B cell (primary cell): ENCODE data around the gene ADI1. TPM values are rescaled to one million over a fixed set of nuclear protein-coding genes. Genes with fewer than 3 reads are reported as not detected.

ENCODE experiments used
- ATAC-seq: fragments of 200-7000 bp; cut with Tn5 transposase; one replicate; pipeline ENCODE4 v1.10.0; 2021; ENCODE audit warnings: low read depth, mild to moderate bottlenecking, moderate number of reproducible peaks, moderate library complexity
- CTCF ChIA-PET: fragments of 350-600 bp; sonication (Branson Sonifier 250); formaldehyde crosslinking; loops from one replicate; lab custom pipeline; 2021; ENCODE audit warnings: antibody characterized with exemption, inconsistent platforms; lab: Charles Lee
- POLR2A ChIA-PET: fragments of 350-600 bp; sonication (Branson Sonifier 250); formaldehyde crosslinking; loops from one replicate; lab custom pipeline; 2021; ENCODE audit warnings: antibody characterized with exemption; lab: Charles Lee
- DNase-seq: peaks from one replicate; pipeline ENCODE4 v3.0.0; 2013
- H2AFZ ChIP-seq: 2 replicates; pipeline ENCODE4 v1.6.1; 2012; ENCODE audit warnings: mild to moderate bottlenecking, low read depth, low read length; ENCODE audit not compliant: insufficient read depth, poor library complexity, severe bottlenecking
- H3K27ac ChIP-seq, 2 donors: 1 replicate in 1 of 2; 2 replicates in 1 of 2; pipeline ENCODE4 v1.5.1; 2012 to 2013; ENCODE audit warnings: low read length in 2 of 2, mild to moderate bottlenecking in 2 of 2, moderate library complexity in 1 of 2
- H3K27me3 ChIP-seq, 4 experiments: fragments of 200-600 bp in 1 of 4; sonication (generic) in 1 of 4; replicated peaks in 1 of 4; 1 replicate in 2 of 4; 2 replicates in 2 of 4; pipeline versions ENCODE4 v1.6.1 to v1.7.0; 2013 to 2016; ENCODE audit warnings: low read length in 3 of 4, mild to moderate bottlenecking in 2 of 4, mixed read lengths in 1 of 4, moderate library complexity in 1 of 4; ENCODE audit not compliant: insufficient read depth in 4 of 4, control insufficient read depth in 3 of 4; ENCODE audit errors: control extremely low read depth in 1 of 4
- H3K36me3 ChIP-seq, 2 experiments: replicated peaks in 1 of 2; 1 replicate in 1 of 2; 2 replicates in 1 of 2; pipeline versions ENCODE4 v1.6.1 to v1.7.1; 2013; ENCODE audit warnings: low read length in 1 of 2; ENCODE audit not compliant: insufficient read depth in 2 of 2, control insufficient read depth in 1 of 2; ENCODE audit errors: control extremely low read depth in 1 of 2, extremely low read depth in 1 of 2
- H3K4me1 ChIP-seq, 2 donors: fragments of 200-600 bp in 1 of 2; sonication (generic) in 1 of 2; 1 replicate in 1 of 2; 2 replicates in 1 of 2; pipeline versions ENCODE4 v1.5.1 to v1.6.1; 2013 to 2017; ENCODE audit warnings: low read length in 2 of 2; ENCODE audit not compliant: control insufficient read depth in 2 of 2, insufficient read depth in 2 of 2
- H3K4me2 ChIP-seq: replicated peaks from 2 replicates; pipeline ENCODE3; 2012; ENCODE audit warnings: mild to moderate bottlenecking, low read depth, low read length; ENCODE audit not compliant: poor library complexity, severe bottlenecking
- H3K4me3 ChIP-seq, 5 experiments: fragments of 200-600 bp in 1 of 5; sonication (generic) in 1 of 5; 1 replicate in 3 of 5; 2 replicates in 2 of 5; pipeline versions ENCODE4 v1.5.1 to v1.7.0; 2011 to 2016; ENCODE audit warnings: low read length in 4 of 5, mild to moderate bottlenecking in 4 of 5, low read depth in 2 of 5, control low read depth in 1 of 5, moderate library complexity in 1 of 5; ENCODE audit not compliant: insufficient read depth in 1 of 5; ENCODE audit errors: control extremely low read depth in 1 of 5, extremely low read depth in 1 of 5
- H3K79me2 ChIP-seq: fragments of 200-600 bp; sonication (generic); one replicate; pipeline ENCODE4 v1.6.0; 2016; ENCODE audit warnings: low read length; ENCODE audit not compliant: control insufficient read depth, insufficient read depth
- H3K9ac ChIP-seq: fragments of 200-600 bp; sonication (generic); 2 replicates; pipeline ENCODE4 v1.6.1; 2017; ENCODE audit warnings: mild to moderate bottlenecking, low read length, moderate library complexity
- H3K9me3 ChIP-seq, 3 donors: one replicate each; pipeline versions ENCODE4 v1.6.1 to v1.7.1; 2013; ENCODE audit warnings: low read length in 2 of 3; ENCODE audit not compliant: control insufficient read depth in 2 of 3, insufficient read depth in 1 of 3; ENCODE audit errors: control extremely low read depth in 1 of 3
- H4K20me1 ChIP-seq: 2 replicates; pipeline ENCODE4 v1.6.0; 2012; ENCODE audit warnings: mild to moderate bottlenecking, low read length; ENCODE audit not compliant: insufficient read depth, control insufficient read depth, poor library complexity, severe bottlenecking
- H3K27ac Mint-ChIP-seq: one replicate; pipeline ENCODE4 v1.8.0; 2021; ENCODE audit warnings: mixed read lengths
- H3K27me3 Mint-ChIP-seq: one replicate; pipeline ENCODE4 v1.8.0; 2021; ENCODE audit warnings: mixed read lengths
- H3K4me1 Mint-ChIP-seq: one replicate; pipeline ENCODE4 v1.8.0; 2021; ENCODE audit warnings: mixed read lengths
- H3K4me3 Mint-ChIP-seq: one replicate; pipeline ENCODE4 v1.8.0; 2021; ENCODE audit warnings: mixed read lengths
- H3K9me3 Mint-ChIP-seq: one replicate; pipeline ENCODE4 v1.8.0; 2022; ENCODE audit warnings: mixed read lengths; ENCODE audit not compliant: insufficient read depth
- EZH2 ChIP-seq: IDR thresholded peaks from 2 replicates; pipeline ENCODE4 v1.6.1; 2012; ENCODE audit warnings: borderline replicate concordance, low read depth, mild to moderate bottlenecking, moderate library complexity, low read length; ENCODE audit not compliant: insufficient read depth, poor library complexity, severe bottlenecking
- WGBS: methylation state at CpG from one replicate; pipeline ENCODE4 v1.1.5; 2013; ENCODE audit warnings: missing lambda C conversion rate; ENCODE audit not compliant: insufficient coverage; 5-methylcytosine and 5-hydroxymethylcytosine counted together
- intact Hi-C: fragments of 100-400 bp; cut with micrococcal nuclease; formaldehyde crosslinking; loops from one replicate; pipeline ENCODE4 v1.10.0; 2022
- polyA minus RNA-seq: library from RNA; depleted of rRNA, polyadenylated mRNA; stranded (reverse); fragments of >200 nt; gene quantifications from 2 replicates; pipeline ENCODE4 v1.2.3, GENCODE V29; 2012
- polyA plus RNA-seq: library from polyadenylated mRNA; depleted of rRNA; stranded (reverse); fragments of >200 nt; gene quantifications from 2 replicates; pipeline ENCODE4 v1.2.3, GENCODE V29; 2012
- total RNA-seq, 2 donors: library from RNA; stranded (reverse); fragments of 120-200 nt in 1 of 2; gene quantifications; 1 replicate in 1 of 2; 2 replicates in 1 of 2; pipeline versions ENCODE4 v1.2.3 to v1.2.4, GENCODE V29; 2013 to 2022
- TF ChIP-seq, protein P1 (sequence below): fragments of 200-600 bp; IDR thresholded peaks from one replicate; pipeline ENCODE4 v1.8.0; 2022; ENCODE audit warnings: antibody characterized with exemption, mild to moderate bottlenecking

Gene ADI1, protein sequence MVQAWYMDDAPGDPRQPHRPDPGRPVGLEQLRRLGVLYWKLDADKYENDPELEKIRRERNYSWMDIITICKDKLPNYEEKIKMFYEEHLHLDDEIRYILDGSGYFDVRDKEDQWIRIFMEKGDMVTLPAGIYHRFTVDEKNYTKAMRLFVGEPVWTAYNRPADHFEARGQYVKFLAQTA
- total RNA-seq (23.1 and 25.0 TPM in 2 replicates), polyA plus RNA-seq (15.2 and 20.8 TPM in 2 replicates), polyA minus RNA-seq (10.8 and 15.7 TPM in 2 replicates)
- 30.5 TPM for total RNA-seq (2013)

GRCh38 chr2:3519255-3520205 lies at the start of gene ADI1:
Gene ADI1 (minus strand): TSS chr2:3519531. CDS start chr2:3519487, 44 bp downstream.
- peak within 1 kb of the TSS; percentile 98 for H2AFZ ChIP-seq
- ChIA-PET POLR2A (interaction anchor here (0.6 to 3.3 kb wide), 7 partner anchors 9 to 141 kb away, joined by 3 to 26 read pairs (median 5); partner anchors contain the start of genes EIPR1, RNASEH1 and TRAPPC12), CTCF (interaction anchor here (0.6 to 1.0 kb wide), 2 partner anchors 16 to 140 kb away, joined by 3 read pairs; partner anchors contain the start of gene TRAPPC12)
- H3K4me1 Mint-ChIP-seq = peaks cover 33% of the 10 kb centered on the region
- peak within 1 kb of the TSS; percentile 73 to 93 for H3K27ac ChIP-seq
- ATAC-seq = peak; percentile 64
- H3K9me3 Mint-ChIP-seq = peaks cover 5% of the 10 kb centered on the region
- no peaks in the 10 kb centered on the region for H3K27me3 Mint-ChIP-seq
- H3K4me3 ChIP-seq = peak within 1 kb of the TSS; percentile 52 to 87 (median 79)
- H3K27ac Mint-ChIP-seq = peak within 1 kb of the TSS; percentile 97
- peaks cover 31% of the 10 kb centered on the region for H3K79me2 ChIP-seq
- peak within 1 kb of the TSS; percentile 88 for H3K9ac ChIP-seq
- intact Hi-C loops = loop anchor here (1.0 kb wide), 3 partner anchors 39 to 142 kb away; partner anchors contain the start of genes EIPR1, RNASEH1 and RPS7
- peak within 1 kb of the TSS; percentile 96 for H3K4me3 Mint-ChIP-seq
- peaks cover 0 to 2% (median 0%) of the 10 kb centered on the region in 3 donors for H3K9me3 ChIP-seq
- peaks cover 18 to 25% of the 10 kb centered on the region in 2 donors for H3K4me1 ChIP-seq
- H4K20me1 ChIP-seq = peaks cover 9% of the 10 kb centered on the region
- H3K36me3 ChIP-seq = no peaks in the 10 kb centered on the region
- TF ChIP-seq, protein P1, sequence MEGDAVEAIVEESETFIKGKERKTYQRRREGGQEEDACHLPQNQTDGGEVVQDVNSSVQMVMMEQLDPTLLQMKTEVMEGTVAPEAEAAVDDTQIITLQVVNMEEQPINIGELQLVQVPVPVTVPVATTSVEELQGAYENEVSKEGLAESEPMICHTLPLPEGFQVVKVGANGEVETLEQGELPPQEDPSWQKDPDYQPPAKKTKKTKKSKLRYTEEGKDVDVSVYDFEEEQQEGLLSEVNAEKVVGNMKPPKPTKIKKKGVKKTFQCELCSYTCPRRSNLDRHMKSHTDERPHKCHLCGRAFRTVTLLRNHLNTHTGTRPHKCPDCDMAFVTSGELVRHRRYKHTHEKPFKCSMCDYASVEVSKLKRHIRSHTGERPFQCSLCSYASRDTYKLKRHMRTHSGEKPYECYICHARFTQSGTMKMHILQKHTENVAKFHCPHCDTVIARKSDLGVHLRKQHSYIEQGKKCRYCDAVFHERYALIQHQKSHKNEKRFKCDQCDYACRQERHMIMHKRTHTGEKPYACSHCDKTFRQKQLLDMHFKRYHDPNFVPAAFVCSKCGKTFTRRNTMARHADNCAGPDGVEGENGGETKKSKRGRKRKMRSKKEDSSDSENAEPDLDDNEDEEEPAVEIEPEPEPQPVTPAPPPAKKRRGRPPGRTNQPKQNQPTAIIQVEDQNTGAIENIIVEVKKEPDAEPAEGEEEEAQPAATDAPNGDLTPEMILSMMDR = no peak
- no peak for TF ChIP-seq EZH2
- peak within 1 kb of the TSS; percentile 94 for H3K4me2 ChIP-seq
- H3K27me3 ChIP-seq = no peaks in the 10 kb centered on the region
- WGBS = 1% methylated on average over 76 of the region's 76 CpGs
- no peak for DNase-seq
